Body of pancreas (tissue), 4 donors: ENCODE data around the gene AGPAT4. TPM values are rescaled to one million over a fixed set of nuclear protein-coding genes. Genes with fewer than 3 reads are reported as not detected.

ENCODE experiments used
- ATAC-seq: fragments of 150-250 bp; one replicate; pipeline ENCODE4 v1.9.1; 2016
- DNase-seq, 4 donors: peaks; one replicate each; pipeline ENCODE4 v3.0.0-alpha.2; 2019
- H3K27ac ChIP-seq, 4 donors: fragments of 200-600 bp; sonication (generic); 1 replicate in 3 of 4; 2 replicates in 1 of 4; pipeline versions ENCODE4 v1.5.1 to v1.6.1; 2016 to 2019; ENCODE audit warnings: mild to moderate bottlenecking in 1 of 4, mixed read lengths in 1 of 4, moderate library complexity in 1 of 4
- H3K27me3 ChIP-seq, 2 donors: fragments of 200-600 bp; sonication (generic); one replicate each; pipeline ENCODE4 v1.6.0; 2016; ENCODE audit warnings: mild to moderate bottlenecking in 1 of 2
- H3K36me3 ChIP-seq, 2 donors: fragments of 200-600 bp; sonication (generic); replicated peaks in 1 of 2; 2 replicates each; pipeline ENCODE4 v1.5.1; 2016; ENCODE audit warnings: low read depth in 2 of 2; ENCODE audit not compliant: insufficient read depth in 1 of 2
- H3K4me1 ChIP-seq: fragments of 200-600 bp; sonication (generic); one replicate; pipeline ENCODE4 v1.6.0; 2016
- H3K4me3 ChIP-seq, 2 donors: fragments of 200-600 bp; sonication (generic); 1 replicate in 1 of 2; 2 replicates in 1 of 2; pipeline ENCODE4 v1.5.1; 2016 to 2019
- H3K9me3 ChIP-seq, 3 donors: fragments of 200-600 bp; sonication (generic); 1 replicate in 2 of 3; 2 replicates in 1 of 3; pipeline ENCODE4 v1.5.1; 2016
- CTCF ChIP-seq, 7 experiments: fragments of 450-650 bp in 4 of 7; fragments of 200-600 bp in 3 of 7; sonication (generic) in 3 of 7; IDR thresholded peaks; one replicate each; pipeline ENCODE4 v1.5.1; 2016 to 2019; ENCODE audit warnings: antibody characterized with exemption in 7 of 7
- POLR2A ChIP-seq, 3 donors: fragments of 450-650 bp; IDR thresholded peaks; one replicate each; pipeline ENCODE4 v1.6.1; 2016; ENCODE audit warnings: antibody characterized with exemption in 3 of 3, mild to moderate bottlenecking in 2 of 3
- WGBS, 2 donors: methylation state at CpG; one replicate each; pipeline ENCODE4 v1.1.5; 2017; 5-methylcytosine and 5-hydroxymethylcytosine counted together
- intact Hi-C: fragments of 100-400 bp; cut with DNase I; formaldehyde crosslinking; loops from one replicate; pipeline ENCODE4 v1.15.1; 2023
- total RNA-seq, 2 donors: library from RNA; depleted of rRNA; stranded (reverse); fragments of >200 nt; gene quantifications; one replicate each; pipeline ENCODE4 v1.1.0, GENCODE V29; 2016

Gene AGPAT4
- total RNA-seq, 2 donors from 2014 or later = 1.3 to 2.6 TPM

- H3K4me1 ChIP-seq = no peaks in the 10 kb centered on the region
- TF ChIP-seq POLR2A (IDR thresholded peaks at IDR 0.05) = no peak
- no peak for TF ChIP-seq CTCF (IDR thresholded peaks at IDR 0.05)
- H3K27ac ChIP-seq = no peak overlapping the region
- ATAC-seq (no peak), DNase-seq (no peak)
- no peaks in the 10 kb centered on the region for H3K9me3 ChIP-seq
- H3K27me3 ChIP-seq = no peaks in the 10 kb centered on the region
- no peak overlapping the region for H3K4me3 ChIP-seq
- 84 to 90% methylated on average over 6 of the region's 6 CpGs for WGBS, 2 donors
- intact Hi-C loops = no loop called here
- H3K36me3 ChIP-seq = no peaks in the 10 kb centered on the region
These were observed 8.3 kb downstream of the AGPAT4 start for GRCh38 chr6:161265554-161265953.

GRCh38 chr6:161264181-161264580 lies 9.7 kb downstream of the AGPAT4 start:
- WGBS, 2 donors = 85 to 90% methylated on average over 8 of the region's 8 CpGs
- Histone ChIP-seq H3K27ac (no peak overlapping the region), H3K36me3 (no peaks in the 10 kb centered on the region), H3K4me1 (no peaks in the 10 kb centered on the region), H3K4me3 (no peak overlapping the region), H3K27me3 (no peaks in the 10 kb centered on the region), H3K9me3 (no peaks in the 10 kb centered on the region)
- no peak for TF ChIP-seq POLR2A (IDR thresholded peaks at IDR 0.05)
- ATAC-seq = no peak
- DNase-seq = no peak
- intact Hi-C loops = no loop called here

GRCh38 chr6:161261816-161262215 lies 12.0 kb downstream of the AGPAT4 start:
- Histone ChIP-seq H3K4me3 (no peak overlapping the region), H3K27me3 (no peaks in the 10 kb centered on the region), H3K9me3 (no peaks in the 10 kb centered on the region), H3K36me3 (no peaks in the 10 kb centered on the region), H3K27ac (no peak overlapping the region), H3K4me1 (no peaks in the 10 kb centered on the region)
- DNase-seq (no peak), ATAC-seq (no peak)
- intact Hi-C loops = no loop called here
- WGBS, 2 donors = 95 to 98% methylated on average over 3 of the region's 3 CpGs
- TF ChIP-seq POLR2A (IDR thresholded peaks at IDR 0.05) (no peak), CTCF (IDR thresholded peaks at IDR 0.05) (no peak)

- intact Hi-C loops = no loop called here
- no peak overlapping the region for H3K27ac ChIP-seq
- H3K36me3 ChIP-seq = no peaks in the 10 kb centered on the region
- no peak for DNase-seq
- H3K4me1 ChIP-seq = no peaks in the 10 kb centered on the region
- H3K4me3 ChIP-seq = no peak overlapping the region
- ATAC-seq = no peak
- WGBS, 2 donors = 76 to 78% methylated on average over 8 of the region's 8 CpGs
- no peaks in the 10 kb centered on the region for H3K27me3 ChIP-seq
- H3K9me3 ChIP-seq = no peaks in the 10 kb centered on the region
- TF ChIP-seq POLR2A (IDR thresholded peaks at IDR 0.05) (no peak), CTCF (IDR thresholded peaks at IDR 0.05) (no peak)
These were observed 12.5 kb downstream of the AGPAT4 start for GRCh38 chr6:161261325-161261724.

GRCh38 chr6:161259302-161259701 lies 14.6 kb downstream of the AGPAT4 start:
- Histone ChIP-seq H3K4me1 (no peaks in the 10 kb centered on the region), H3K4me3 (no peak overlapping the region), H3K9me3 (no peaks in the 10 kb centered on the region), H3K36me3 (no peaks in the 10 kb centered on the region), H3K27ac (no peak overlapping the region), H3K27me3 (no peaks in the 10 kb centered on the region)
- 94 to 95% methylated on average over 8 of the region's 8 CpGs for WGBS, 2 donors
- TF ChIP-seq POLR2A (IDR thresholded peaks at IDR 0.05) = no peak
- no peak for TF ChIP-seq CTCF (IDR thresholded peaks at IDR 0.05)
- ATAC-seq = no peak
- intact Hi-C loops = no loop called here
- no peak for DNase-seq
